Measurements from ENCODE around the gene ATP5PF. TPM values are rescaled to one million over a fixed set of nuclear protein-coding genes. Genes with fewer than 3 reads are reported as not detected.
A peak's percentile ranks its signal among the peaks of the same experiment; 100 is the strongest.

Gene ATP5PF
- total RNA-seq, 2 experiments from 2014 or later = 154 to 159 TPM

DNA sequence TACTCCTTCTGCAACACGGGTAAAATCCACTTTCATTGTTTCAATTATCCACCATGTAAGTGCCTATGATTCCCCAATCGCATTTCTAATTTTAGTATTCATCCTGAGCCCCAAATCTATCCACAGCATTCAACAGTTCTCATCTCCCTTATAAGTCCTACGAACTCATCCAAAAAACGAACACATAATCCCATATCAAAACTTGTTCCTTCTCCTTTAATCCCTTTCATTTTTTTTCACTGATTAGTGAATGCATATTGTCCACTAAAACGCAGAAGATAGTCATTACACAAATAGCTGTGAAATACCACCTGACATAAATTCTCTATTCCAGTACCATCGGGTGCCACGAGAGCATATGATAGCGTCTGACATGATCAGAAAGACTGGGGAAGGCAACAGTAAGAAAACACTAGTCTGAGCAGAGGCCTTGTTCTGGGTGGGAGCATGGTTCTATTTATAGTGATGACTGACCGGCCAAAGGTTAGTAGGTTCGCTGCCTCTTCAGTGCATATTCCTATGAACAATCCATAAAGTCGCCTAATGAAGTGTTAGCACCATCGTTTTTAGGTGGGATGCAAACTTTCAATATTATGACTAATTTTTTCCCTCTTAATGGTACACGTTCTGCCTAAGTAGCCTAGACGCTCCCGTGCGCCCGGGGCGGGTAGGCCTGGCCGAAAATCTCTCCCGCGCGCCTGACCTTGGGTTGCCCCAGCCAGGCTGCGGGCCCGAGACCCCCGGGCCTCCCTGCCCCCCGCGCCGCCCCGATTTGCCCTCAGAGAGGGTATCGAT lies 648 bp downstream of the ATP5PF start:
- Mint-ChIP-seq H3K36me3 (ENCODE audit: low read depth) (peaks cover 28% of the 10 kb centered on the region), H3K4me3 (peak overlapping the region; percentile 91), H3K27ac (peak overlapping the region; percentile 100), H3K27me3 (no peaks in the 10 kb centered on the region), H3K4me1 (ENCODE audit: low read depth) (peaks cover 46% of the 10 kb centered on the region), H3K9me3 (no peaks in the 10 kb centered on the region)
- ChIA-PET POLR2A (interaction anchor here (0.6 to 2.0 kb wide), 9 partner anchors 9 to 435 kb away, joined by 3 to 7 read pairs (median 3); no protein-coding TSS in a partner anchor), CTCF (interaction anchor here (0.7 to 2.5 kb wide), 5 partner anchors 9 to 311 kb away, joined by 3 to 11 read pairs (median 4); partner anchors contain the start of gene MRPL39)
- intact Hi-C loops (cut with micrococcal nuclease) = loop anchor here (1.0 kb wide), 1 partner anchor 127 kb away; the partner anchor contains the start of gene MRPL39
- DNase-seq (peak; percentile 50), ATAC-seq (peak; percentile 9)
- no peak for TF ChIP-seq CTCF (IDR thresholded peaks at IDR 0.05)

DNA sequence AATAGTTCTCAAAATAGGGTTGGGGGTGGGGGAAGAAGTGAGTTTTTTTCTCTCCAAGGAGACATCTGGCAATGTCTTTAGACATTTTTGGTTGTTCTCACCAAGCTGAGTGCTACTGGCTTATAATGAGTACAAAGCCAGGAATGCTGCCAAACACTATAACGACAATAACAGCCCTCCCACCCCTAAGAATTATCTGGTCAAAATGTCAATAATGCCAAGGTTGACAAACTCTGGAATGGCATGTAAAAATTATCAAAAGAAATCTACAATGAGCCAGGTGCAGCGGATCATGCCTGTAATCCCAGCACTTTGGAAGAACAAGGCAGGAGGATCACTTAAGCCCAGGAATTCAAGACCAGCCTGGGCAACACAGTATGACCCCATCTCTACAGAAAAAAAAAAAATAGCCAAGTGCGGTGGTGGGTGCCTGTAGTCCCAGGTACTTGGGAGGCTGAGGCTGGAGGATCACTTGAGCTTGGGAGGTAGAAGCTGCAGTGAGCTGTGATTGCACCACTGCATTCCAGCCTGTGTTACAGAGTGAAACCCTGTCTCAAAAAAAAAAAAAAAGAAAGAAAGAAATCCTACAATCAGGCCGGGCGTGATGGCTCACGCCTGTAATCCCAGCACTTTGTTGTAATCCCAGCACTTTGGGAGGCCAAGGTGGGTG lies 2.5 kb downstream of the ATP5PF start:
- no peak for ATAC-seq
- Mint-ChIP-seq H3K4me3 (no peak overlapping the region), H3K4me1 (ENCODE audit: low read depth) (peaks cover 40% of the 10 kb centered on the region), H3K36me3 (ENCODE audit: low read depth) (peaks cover 45% of the 10 kb centered on the region), H3K27ac (no peak overlapping the region), H3K27me3 (no peaks in the 10 kb centered on the region), H3K9me3 (no peaks in the 10 kb centered on the region)
- no peak for DNase-seq
- intact Hi-C loops (cut with micrococcal nuclease) = no loop called here
- CTCF ChIA-PET = interaction anchor here (2.5 kb wide), 1 partner anchor 124 kb away, joined by 11 read pairs; the partner anchor contains the start of gene MRPL39
- TF ChIP-seq CTCF (IDR thresholded peaks at IDR 0.05) = no peak
- POLR2A ChIA-PET = no interaction called here

DNA sequence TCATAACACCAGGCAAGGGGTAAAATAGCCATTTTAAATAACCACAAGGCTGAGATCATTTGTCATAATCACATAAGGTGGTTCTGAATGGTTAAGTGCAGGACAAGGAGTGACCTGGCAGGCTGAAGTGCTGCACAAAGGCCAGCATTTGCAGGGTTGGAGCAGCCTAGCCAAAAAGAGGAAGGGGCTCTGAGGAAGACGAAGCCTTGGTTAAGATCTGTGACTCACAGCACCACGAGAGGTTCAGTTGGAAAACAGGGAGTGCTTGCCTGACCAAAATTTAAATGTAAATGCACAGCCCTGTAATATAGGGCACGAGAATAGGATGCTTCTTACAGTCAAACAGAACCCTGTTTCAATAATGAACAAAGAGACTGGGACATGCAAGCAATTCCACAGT lies 12.1 kb downstream of the ATP5PF start:
- no peaks in the 10 kb centered on the region for H3K4me1 Mint-ChIP-seq (ENCODE audit: low read depth)
- no peak for TF ChIP-seq CTCF (IDR thresholded peaks at IDR 0.05)
- no peak overlapping the region for H3K4me3 Mint-ChIP-seq
- ChIA-PET POLR2A (no interaction called here), CTCF (interaction anchor here (2.7 kb wide), 1 partner anchor 114 kb away, joined by 15 read pairs; no protein-coding TSS in a partner anchor)
- DNase-seq (no peak), ATAC-seq (no peak)
- no peaks in the 10 kb centered on the region for H3K27me3 Mint-ChIP-seq
- no peaks in the 10 kb centered on the region for H3K9me3 Mint-ChIP-seq
- H3K27ac Mint-ChIP-seq = no peak overlapping the region
- intact Hi-C loops (cut with micrococcal nuclease) = no loop called here
- H3K36me3 Mint-ChIP-seq (ENCODE audit: low read depth) = peaks cover 36% of the 10 kb centered on the region

- H3K4me1 Mint-ChIP-seq (ENCODE audit: low read depth) = no peaks in the 10 kb centered on the region
- POLR2A ChIA-PET = interaction anchor here (1.0 kb wide), 1 partner anchor 114 kb away, joined by 3 read pairs; no protein-coding TSS in a partner anchor
Observed at GRCh38 chr21:25721987-25722386, 12.7 kb downstream of the ATP5PF start.

More at GRCh38 chr21:25721987-25722386, 12.7 kb downstream of the ATP5PF start:
- DNase-seq (no peak), ATAC-seq (no peak)
- Mint-ChIP-seq H3K27ac (no peak overlapping the region), H3K9me3 (no peaks in the 10 kb centered on the region), H3K4me3 (no peak overlapping the region), H3K27me3 (no peaks in the 10 kb centered on the region), H3K36me3 (ENCODE audit: low read depth) (peaks cover 33% of the 10 kb centered on the region)
- CTCF ChIA-PET = no interaction called here
- intact Hi-C loops (cut with micrococcal nuclease) = no loop called here
- TF ChIP-seq CTCF (IDR thresholded peaks at IDR 0.05) = no peak

Data from activated CD8-positive, alpha-beta T cell treated with anti-CD3 and anti-CD28 coated beads for 36 hours (primary cell).